RWPE1 (cell line): ENCODE measurements around the gene ESRRB.

Experiments
- CTCF ChIA-PET: fragments of 350-600 bp; sonication (Branson Sonifier 250); formaldehyde crosslinking; extraction: SDS; loops from one replicate; lab custom pipeline; 2021; lab: Yijun Ruan, JAX
- POLR2A ChIA-PET: fragments of 400-600 bp; formaldehyde crosslinking; extraction: SDS; loops from one replicate; lab custom pipeline; 2020; ENCODE audit warnings: antibody characterized with exemption; ENCODE audit not compliant: low non-redundant PET; lab: Yijun Ruan, JAX
- DNase-seq: peaks from one replicate; pipeline ENCODE4 v3.0.0; 2012; ENCODE audit warnings: low spot score
- H3K27ac ChIP-seq: fragments of 450-650 bp; 2 replicates; pipeline ENCODE4 v1.5.1; 2017
- CTCF ChIP-seq: fragments of 450-650 bp; conservative IDR thresholded peaks from 2 replicates; pipeline ENCODE4 v1.5.1; 2017; ENCODE audit warnings: low read depth, mild to moderate bottlenecking

Gene ESRRB

GRCh38 chr14:76446921-76447320, 71.0 kb downstream of the ESRRB start:
- no peak for TF ChIP-seq CTCF
- no peak for DNase-seq
- POLR2A ChIA-PET = no interaction called here
- CTCF ChIA-PET = interaction anchor here (0.6 kb wide), 4 partner anchors 11 to 264 kb away, joined by 3 to 4 read pairs (median 3); no protein-coding TSS in a partner anchor
- no peak overlapping the region for H3K27ac ChIP-seq

- ChIA-PET CTCF (no interaction called here), POLR2A (no interaction called here)
- H3K27ac ChIP-seq = no peak overlapping the region
- TF ChIP-seq CTCF = no peak
- DNase-seq = no peak
Measured at GRCh38 chr14:76450476-76450875, 74.5 kb downstream of the ESRRB start.

- H3K27ac ChIP-seq = no peak overlapping the region
- ChIA-PET CTCF (interaction anchor here (0.7 kb wide), 1 partner anchor 64 kb away, joined by 3 read pairs; no protein-coding TSS in a partner anchor), POLR2A (no interaction called here)
- DNase-seq = peak; percentile 20
- no peak for TF ChIP-seq CTCF
Measured at GRCh38 chr14:76456200-76456599, 80.3 kb downstream of the ESRRB start.

- CTCF ChIA-PET = interaction anchor here (0.6 kb wide), 1 partner anchor 723 kb away, joined by 3 read pairs; no protein-coding TSS in a partner anchor
- DNase-seq = no peak
- TF ChIP-seq CTCF = no peak
- POLR2A ChIA-PET = no interaction called here
- H3K27ac ChIP-seq = no peak overlapping the region
Measured at GRCh38 chr14:76456891-76457586, 81.1 kb downstream of the ESRRB start.

GRCh38 chr14:76457841-76458240, 81.9 kb downstream of the ESRRB start:
- TF ChIP-seq CTCF = no peak
- no peak for DNase-seq
- POLR2A ChIA-PET = no interaction called here
- CTCF ChIA-PET = interaction anchor here (0.5 kb wide), 1 partner anchor 10 kb away, joined by 3 read pairs; no protein-coding TSS in a partner anchor
- H3K27ac ChIP-seq = no peak overlapping the region

GRCh38 chr14:76461886-76462285, 85.9 kb downstream of the ESRRB start:
- ChIA-PET CTCF (no interaction called here), POLR2A (no interaction called here)

More at GRCh38 chr14:76461886-76462285, 85.9 kb downstream of the ESRRB start:
- no peak for DNase-seq
- TF ChIP-seq CTCF = no peak
- no peak overlapping the region for H3K27ac ChIP-seq
